Activated gamma-delta T cell treated with anti-CD3 and anti-CD28 coated beads, Interleukin-2, amount 50 U/mL, for 16 hours (primary cell): ENCODE measurements around the gene DNAI7.
A peak's percentile ranks its signal among the peaks of the same experiment; 100 is the strongest.

Experiments
- DNase-seq: peaks from one replicate; pipeline ENCODE4 v3.0.0-alpha.2; 2020; ENCODE audit warnings: low read depth

DNAI7 gene

GRCh38 chr12:25195056-25195971, at the start of gene DNAI7, which contains the start of gene ETFRF1:
Gene DNAI7, minus strand, starts transcription at chr12:25195160. Its CDS starts 82 bp downstream, at chr12:25195078.
Gene ETFRF1, plus strand, starts transcription at chr12:25195237. Its CDS starts 8,720 bp downstream, at chr12:25203957.
- peak; percentile 92 for DNase-seq

GRCh38 chr12:25243680-25243990, 48.7 kb upstream of the DNAI7 start:
- no peak for DNase-seq

GRCh38 chr12:25242981-25243679, 48.2 kb upstream of the DNAI7 start:
- DNase-seq, result no peak

GRCh38 chr12:25241167-25242020, 46.4 kb upstream of the DNAI7 start:
- DNase-seq, result peak; percentile 7

GRCh38 chr12:25236626-25237025, 41.7 kb upstream of the DNAI7 start:
- DNase-seq, result no peak

- DNase-seq, result no peak
These were observed 41.2 kb upstream of the DNAI7 start for GRCh38 chr12:25236190-25236589.

- no peak for DNase-seq
These were observed 18.4 kb upstream of the DNAI7 start for GRCh38 chr12:25213338-25213737.

- no peak for DNase-seq
These were observed 13.6 kb upstream of the DNAI7 start for GRCh38 chr12:25208554-25208953.

- DNase-seq, result no peak
These were observed 12.9 kb upstream of the DNAI7 start for GRCh38 chr12:25207846-25208245.

- no peak for DNase-seq
These were observed 12.5 kb upstream of the DNAI7 start for GRCh38 chr12:25207411-25207810.

GRCh38 chr12:25202137-25202536, 7.2 kb upstream of the DNAI7 start:
- no peak for DNase-seq

- DNase-seq, result no peak
These were observed 5.7 kb upstream of the DNAI7 start for GRCh38 chr12:25200703-25201102.

- no peak for DNase-seq
These were observed 2.6 kb upstream of the DNAI7 start for GRCh38 chr12:25197608-25198007.

GRCh38 chr12:25194722-25195055, 271 bp downstream of the DNAI7 start:
- no peak for DNase-seq

- DNase-seq, result no peak
These were observed 746 bp downstream of the DNAI7 start for GRCh38 chr12:25194214-25194613.

GRCh38 chr12:25190793-25191192, 4.2 kb downstream of the DNAI7 start:
- DNase-seq, result no peak

GRCh38 chr12:25189656-25190055, 5.3 kb downstream of the DNAI7 start:
- no peak for DNase-seq

GRCh38 chr12:25187781-25188180, 7.2 kb downstream of the DNAI7 start:
- DNase-seq, result no peak

- DNase-seq, result no peak
These were observed 8.1 kb downstream of the DNAI7 start for GRCh38 chr12:25186788-25187402.

GRCh38 chr12:25186038-25186787, 8.7 kb downstream of the DNAI7 start:
- DNase-seq, result no peak

- no peak for DNase-seq
These were observed 10.8 kb downstream of the DNAI7 start for GRCh38 chr12:25184132-25184531.
